Kidney (tissue), 14 donors: ENCODE results near the gene EGFR. TPM values are rescaled to one million over a fixed set of nuclear protein-coding genes. Genes with fewer than 3 reads are reported as not detected.

Source experiments
- DNase-seq, 5 donors: peaks; one replicate each; pipeline ENCODE4 v3.0.0-alpha.2; 2013 to 2020
- FAIRE-seq: peaks from 2 replicates; lab custom pipeline; 2012; peaks lifted over from hg19 to GRCh38; lab: Jason Lieb, UNC
- H3K27ac ChIP-seq, 2 donors: one replicate each; pipeline ENCODE4 v1.7.0; 2013; ENCODE audit warnings: low read depth in 2 of 2, low read length in 2 of 2, inconsistent platforms in 1 of 2
- H3K27me3 ChIP-seq: one replicate; pipeline ENCODE4 v1.7.1; 2013; ENCODE audit warnings: low read length, inconsistent platforms; ENCODE audit not compliant: control insufficient read depth, insufficient read depth
- H3K36me3 ChIP-seq, 3 donors: one replicate each; pipeline versions ENCODE4 v1.7.0 to v1.7.1; 2013; ENCODE audit warnings: low read length in 3 of 3, control low read depth in 1 of 3, inconsistent platforms in 1 of 3; ENCODE audit not compliant: insufficient read depth in 3 of 3, control insufficient read depth in 2 of 3
- H3K4me1 ChIP-seq, 3 donors: one replicate each; pipeline versions ENCODE4 v1.7.0 to v1.7.1; 2013; ENCODE audit warnings: low read length in 3 of 3, inconsistent platforms in 1 of 3, low read depth in 1 of 3; ENCODE audit not compliant: control insufficient read depth in 2 of 3, insufficient read depth in 2 of 3
- H3K4me3 ChIP-seq, 3 donors: one replicate each; pipeline versions ENCODE4 v1.7.0 to v1.8.1; 2013; ENCODE audit warnings: low read length in 3 of 3, control low read depth in 1 of 3, inconsistent platforms in 1 of 3
- H3K9ac ChIP-seq, 3 donors: one replicate each; pipeline versions ENCODE4 v1.7.0 to v1.7.1; 2013; ENCODE audit warnings: low read length in 3 of 3, control low read depth in 1 of 3, inconsistent platforms in 1 of 3
- H3K9me3 ChIP-seq, 3 donors: one replicate each; pipeline versions ENCODE4 v1.7.0 to v1.7.1; 2013; ENCODE audit warnings: low read length in 3 of 3, control low read depth in 1 of 3, inconsistent platforms in 1 of 3; ENCODE audit not compliant: control insufficient read depth in 2 of 3, insufficient read depth in 1 of 3
- CTCF ChIP-seq: IDR thresholded peaks from 3 replicates; pipeline ENCODE4 v1.5.1; 2012; ENCODE audit warnings: mild to moderate bottlenecking, moderate library complexity, borderline replicate concordance; ENCODE audit not compliant: insufficient read depth; ENCODE audit errors: extremely low read depth
- intact Hi-C: fragments of 100-400 bp; cut with DNase I; formaldehyde crosslinking; loops from one replicate; pipeline ENCODE4 v1.11.1; 2022
- polyA plus RNA-seq: library from polyadenylated mRNA; stranded (reverse); fragments of 350-450 nt; fragmentation: Illumina TruSeq; extraction: RNeasy Lipid Tissue Mini Kit (QIAGEN cat#74804); gene quantifications from one replicate; pipeline ENCODE4 v1.2.3, GENCODE V29; 2014; ENCODE audit warnings: low read depth, low replicate concordance; ENCODE audit not compliant: insufficient read depth
- total RNA-seq: library from RNA; stranded (reverse); fragmentation: NEBNext Ultra II Directional; extraction: Animal tissue kit (Norgen Biotek cat#: 25700); gene quantifications from one replicate; pipeline ENCODE4 v1.2.1, GENCODE V29; 2021
- donor health status: control.
- donor health status: control.
- donor health status: control.
- donor health status: control.
- donor health status: control.
- donor health status: DM: yes; HTN: yes; CAD: no.
- donor health status: Normal renal cell carcinoma (clear cell type).

The EGFR gene
- total and polyA plus RNA-seq, 2 donors from 2014 or later, result 5.9 to 61.3 TPM

- no peaks in the 10 kb centered on the region for H3K9me3 ChIP-seq
- peaks cover 2% of the 10 kb centered on the region for H3K27me3 ChIP-seq
- H3K27ac ChIP-seq, result no peak overlapping the region
- peaks cover 0 to 5% (median 0%) of the 10 kb centered on the region in 3 donors for H3K4me1 ChIP-seq
- DNase-seq (no peak), FAIRE-seq (no peak)
- H3K36me3 ChIP-seq, result no peaks in the 10 kb centered on the region
- intact Hi-C loops, result loop anchor here (5.0 kb wide), 1 partner anchor 486 kb away; no protein-coding TSS in a partner anchor
- H3K9ac ChIP-seq, result no peak overlapping the region
- no peak overlapping the region for H3K4me3 ChIP-seq
- no peak for TF ChIP-seq CTCF
Measured at GRCh38 chr7:55258631-55259030, 239.8 kb downstream of the EGFR start.

GRCh38 chr7:55260171-55260570, 241.4 kb downstream of the EGFR start:
- no peaks in the 10 kb centered on the region for H3K9me3 ChIP-seq
- no peak for DNase-seq
- no peak for FAIRE-seq
- no peak overlapping the region for H3K4me3 ChIP-seq
- H3K9ac ChIP-seq, result no peak overlapping the region
- H3K4me1 ChIP-seq, result peaks cover 0 to under 1% (median 0%) of the 10 kb centered on the region in 3 donors
- TF ChIP-seq CTCF, result no peak
- intact Hi-C loops, result no loop called here
- peaks cover 2% of the 10 kb centered on the region for H3K27me3 ChIP-seq
- no peaks in the 10 kb centered on the region for H3K36me3 ChIP-seq
- no peak overlapping the region for H3K27ac ChIP-seq

- Histone ChIP-seq H3K27ac (no peak overlapping the region), H3K36me3 (no peaks in the 10 kb centered on the region), H3K4me3 (no peak overlapping the region), H3K4me1 (no peaks in the 10 kb centered on the region), H3K27me3 (peaks cover 2% of the 10 kb centered on the region), H3K9me3 (no peaks in the 10 kb centered on the region), H3K9ac (no peak overlapping the region)
- FAIRE-seq (no peak), DNase-seq (no peak)
- TF ChIP-seq CTCF, result no peak
- intact Hi-C loops, result no loop called here
Measured at GRCh38 chr7:55260676-55261385, 242.0 kb downstream of the EGFR start.
